Neural progenitor cell (in vitro differentiated cells): ENCODE measurements around the gene RNF13.

ENCODE experiments used
- EZH2 ChIP-seq: fragments of 200-600 bp; sonication (generic); IDR thresholded peaks from 2 replicates; pipeline ENCODE4 v1.6.1; 2017; ENCODE audit warnings: antibody characterized with exemption, mild to moderate bottlenecking, moderate library complexity
- EZH2phosphoT487 ChIP-seq: fragments of 200-600 bp; sonication (generic); IDR thresholded peaks from 2 replicates; pipeline ENCODE4 v1.6.1; 2017; ENCODE audit warnings: antibody characterized with exemption
- TF ChIP-seq, protein P1 (sequence below): fragments of 200-600 bp; sonication (generic); IDR thresholded peaks from 2 replicates; pipeline ENCODE4 v1.5.1; 2017; ENCODE audit warnings: antibody characterized with exemption, mild to moderate bottlenecking

DNA sequence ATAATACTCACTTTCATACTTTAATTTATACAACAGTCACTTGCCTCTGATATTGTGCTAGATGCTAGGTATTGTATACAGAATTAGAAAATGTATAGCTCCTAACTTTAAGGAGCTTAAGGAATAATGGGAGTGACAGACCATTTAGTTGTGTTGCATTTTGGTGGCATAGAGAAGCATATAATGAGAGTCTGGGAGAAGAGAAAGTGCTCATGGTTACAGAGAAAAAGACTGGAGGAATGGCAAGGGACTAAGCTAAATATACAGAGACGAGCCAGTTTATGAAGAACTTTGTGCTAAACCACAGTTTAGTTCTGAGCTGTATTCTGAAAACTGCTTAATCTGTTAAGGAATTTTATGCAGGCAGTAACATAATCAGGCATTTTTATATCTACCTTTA is 6.4 kb downstream of the RNF13 start:
- TF ChIP-seq, protein P1, sequence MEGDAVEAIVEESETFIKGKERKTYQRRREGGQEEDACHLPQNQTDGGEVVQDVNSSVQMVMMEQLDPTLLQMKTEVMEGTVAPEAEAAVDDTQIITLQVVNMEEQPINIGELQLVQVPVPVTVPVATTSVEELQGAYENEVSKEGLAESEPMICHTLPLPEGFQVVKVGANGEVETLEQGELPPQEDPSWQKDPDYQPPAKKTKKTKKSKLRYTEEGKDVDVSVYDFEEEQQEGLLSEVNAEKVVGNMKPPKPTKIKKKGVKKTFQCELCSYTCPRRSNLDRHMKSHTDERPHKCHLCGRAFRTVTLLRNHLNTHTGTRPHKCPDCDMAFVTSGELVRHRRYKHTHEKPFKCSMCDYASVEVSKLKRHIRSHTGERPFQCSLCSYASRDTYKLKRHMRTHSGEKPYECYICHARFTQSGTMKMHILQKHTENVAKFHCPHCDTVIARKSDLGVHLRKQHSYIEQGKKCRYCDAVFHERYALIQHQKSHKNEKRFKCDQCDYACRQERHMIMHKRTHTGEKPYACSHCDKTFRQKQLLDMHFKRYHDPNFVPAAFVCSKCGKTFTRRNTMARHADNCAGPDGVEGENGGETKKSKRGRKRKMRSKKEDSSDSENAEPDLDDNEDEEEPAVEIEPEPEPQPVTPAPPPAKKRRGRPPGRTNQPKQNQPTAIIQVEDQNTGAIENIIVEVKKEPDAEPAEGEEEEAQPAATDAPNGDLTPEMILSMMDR = no peak
- TF ChIP-seq EZH2 (no peak), EZH2phosphoT487 (no peak)
